Effector CD4-positive, alpha-beta T cell (primary cell): Measurements from ENCODE around the gene LGALS12.

Source experiments
- DNase-seq: peaks from one replicate; pipeline ENCODE4 v3.0.0-alpha.2; 2020

The LGALS12 gene

GRCh38 chr11:63564056-63564774 lies 58.3 kb downstream of the LGALS12 start:
- no peak for DNase-seq

GRCh38 chr11:63564784-63565350 lies 59.0 kb downstream of the LGALS12 start:
- DNase-seq, result no peak
